Muscle of leg (tissue), 11 donors: ENCODE measurements around the gene SGMS1. TPM values are rescaled to one million over a fixed set of nuclear protein-coding genes. Genes with fewer than 3 reads are reported as not detected.
A peak's percentile ranks its signal among the peaks of the same experiment; 100 is the strongest.
"Not testable (repeated sequence)": the region's sequence is repeated elsewhere in the genome, so short reads cannot be mapped to it uniquely, and the experiment has no call there.

Experiments used
- DNase-seq: peaks from one replicate; pipeline ENCODE4 v3.0.0; 2013
- H3K27ac ChIP-seq: one replicate; pipeline ENCODE4 v1.5.1; 2013; ENCODE audit warnings: mild to moderate bottlenecking, low read length, control low read depth
- H3K27me3 ChIP-seq: one replicate; pipeline ENCODE4 v1.6.1; 2013; ENCODE audit warnings: low read length; ENCODE audit not compliant: control insufficient read depth, insufficient read depth
- H3K36me3 ChIP-seq: one replicate; pipeline ENCODE4 v1.6.1; 2013; ENCODE audit warnings: low read length; ENCODE audit not compliant: control insufficient read depth, insufficient read depth
- H3K4me1 ChIP-seq: one replicate; pipeline ENCODE4 v1.6.1; 2013; ENCODE audit warnings: low read length; ENCODE audit not compliant: control insufficient read depth, insufficient read depth
- H3K4me3 ChIP-seq: one replicate; pipeline ENCODE4 v1.5.1; 2013; ENCODE audit warnings: low read length, control low read depth
- H3K9me3 ChIP-seq: replicated peaks from 2 replicates; pipeline ENCODE4 v1.6.1; 2013; ENCODE audit warnings: low read depth, low read length; ENCODE audit not compliant: control insufficient read depth
- WGBS: methylation state at CpG from one replicate; pipeline ENCODE4 v1.1.5; 2013; ENCODE audit warnings: missing lambda C conversion rate; ENCODE audit not compliant: insufficient coverage; 5-methylcytosine and 5-hydroxymethylcytosine counted together
- polyA plus RNA-seq, 8 donors: library from polyadenylated mRNA; unstranded; fragments of 120-200 nt; gene quantifications; one replicate each; pipeline versions ENCODE4 v1.2.1 to v1.2.3, GENCODE V29; 2013; ENCODE audit warnings: inconsistent platforms in 1 of 8, low replicate concordance in 1 of 8; ENCODE audit not compliant: insufficient read length in 8 of 8, insufficient read depth in 1 of 8
- total RNA-seq: library from RNA; stranded (reverse); fragments of 120-200 nt; gene quantifications from one replicate; pipeline ENCODE4 v1.2.4, GENCODE V29; 2013

Gene SGMS1
- total and polyA plus RNA-seq, 9 donors = 18.2 to 30.5 (median 23.0) TPM

- WGBS = no CpG with 5 or more reads among the region's 1 CpG
- Histone ChIP-seq H3K4me3 (no peak overlapping the region), H3K4me1 (no peaks in the 10 kb centered on the region), H3K9me3 (no peaks in the 10 kb centered on the region), H3K36me3 (no peaks in the 10 kb centered on the region), H3K27ac (no peak overlapping the region), H3K27me3 (no peaks in the 10 kb centered on the region)
- no peak for DNase-seq
Measured at GRCh38 chr10:50432211-50433009, 191.3 kb downstream of the SGMS1 start.

GRCh38 chr10:50431791-50432190 is 192.0 kb downstream of the SGMS1 start:
- no peaks in the 10 kb centered on the region for H3K36me3 ChIP-seq
- peak overlapping the region; percentile 49 for H3K27ac ChIP-seq
- DNase-seq = no peak
- WGBS = no CpG with 5 or more reads among the region's 3 CpGs
- H3K4me1 ChIP-seq = no peaks in the 10 kb centered on the region
- H3K9me3 ChIP-seq = no peaks in the 10 kb centered on the region
- no peak overlapping the region for H3K4me3 ChIP-seq
- no peaks in the 10 kb centered on the region for H3K27me3 ChIP-seq

- Histone ChIP-seq H3K4me3 (no peak overlapping the region), H3K27me3 (no peaks in the 10 kb centered on the region), H3K9me3 (no peaks in the 10 kb centered on the region), H3K27ac (peak overlapping the region; percentile 49), H3K4me1 (no peaks in the 10 kb centered on the region), H3K36me3 (no peaks in the 10 kb centered on the region)
- DNase-seq = peak; percentile 76
- no CpG with 5 or more reads among the region's 4 CpGs for WGBS
Measured at GRCh38 chr10:50431133-50431532, 192.6 kb downstream of the SGMS1 start.

GRCh38 chr10:50426485-50426884 is 197.3 kb downstream of the SGMS1 start:
- Histone ChIP-seq H3K27me3 (no peaks in the 10 kb centered on the region), H3K4me3 (no peak overlapping the region), H3K9me3 (no peaks in the 10 kb centered on the region), H3K4me1 (peaks cover 2% of the 10 kb centered on the region), H3K36me3 (no peaks in the 10 kb centered on the region), H3K27ac (no peak overlapping the region)
- no peak for DNase-seq
- no CpG with 5 or more reads among the region's 1 CpG for WGBS

- not testable (repeated sequence) for H3K36me3 ChIP-seq, H3K27ac ChIP-seq, H3K4me1 ChIP-seq, H3K4me3 ChIP-seq, H3K9me3 ChIP-seq, H3K27me3 ChIP-seq, DNase-seq
- whole genome bisulfite sequencing = no CpG with 5 or more reads among the region's 1 CpG
Measured at GRCh38 chr10:50425215-50425614, 198.5 kb downstream of the SGMS1 start.

GRCh38 chr10:50423448-50423847 is 200.3 kb downstream of the SGMS1 start:
- Histone ChIP-seq H3K4me3 (no peak overlapping the region), H3K9me3 (no peaks in the 10 kb centered on the region), H3K27me3 (no peaks in the 10 kb centered on the region), H3K27ac (no peak overlapping the region), H3K4me1 (peaks cover 2% of the 10 kb centered on the region), H3K36me3 (no peaks in the 10 kb centered on the region)
- WGBS = no CpG with 5 or more reads among the region's 3 CpGs
- no peak for DNase-seq

- H3K4me3 ChIP-seq = no peak overlapping the region
Measured at GRCh38 chr10:50422259-50422658, 201.5 kb downstream of the SGMS1 start.

GRCh38 chr10:50421026-50421719 is 202.6 kb downstream of the SGMS1 start:
- Histone ChIP-seq H3K4me1 (peaks cover 4% of the 10 kb centered on the region), H3K9me3 (no peaks in the 10 kb centered on the region), H3K4me3 (no peak overlapping the region), H3K27me3 (no peaks in the 10 kb centered on the region), H3K27ac (no peak overlapping the region), H3K36me3 (no peaks in the 10 kb centered on the region)
- WGBS = 79% methylated on average over 5 of the region's 6 CpGs
- DNase-seq = peak; percentile 63

More at GRCh38 chr10:50422259-50422658, 201.5 kb downstream of the SGMS1 start:
- peaks cover 4% of the 10 kb centered on the region for H3K4me1 ChIP-seq
- 8% methylated on average over 2 of the region's 4 CpGs for WGBS
- H3K27ac ChIP-seq = no peak overlapping the region
- no peaks in the 10 kb centered on the region for H3K9me3 ChIP-seq
- H3K27me3 ChIP-seq = no peaks in the 10 kb centered on the region
- no peaks in the 10 kb centered on the region for H3K36me3 ChIP-seq
- DNase-seq = peak; percentile 77

- no peaks in the 10 kb centered on the region for H3K27me3 ChIP-seq
- WGBS = 100% methylated on average over 3 of the region's 6 CpGs
Measured at GRCh38 chr10:50420196-50420595, 203.6 kb downstream of the SGMS1 start.

GRCh38 chr10:50419756-50420155 is 204.0 kb downstream of the SGMS1 start:
- H3K4me1 ChIP-seq = peaks cover 4% of the 10 kb centered on the region
- 50% methylated on average over 1 of the region's 3 CpGs for WGBS
- no peak overlapping the region for H3K4me3 ChIP-seq
- no peaks in the 10 kb centered on the region for H3K9me3 ChIP-seq
- DNase-seq = no peak
- H3K27me3 ChIP-seq = no peaks in the 10 kb centered on the region
- no peaks in the 10 kb centered on the region for H3K36me3 ChIP-seq
- H3K27ac ChIP-seq = no peak overlapping the region

More at GRCh38 chr10:50420196-50420595, 203.6 kb downstream of the SGMS1 start:
- Histone ChIP-seq H3K4me1 (peaks cover 4% of the 10 kb centered on the region), H3K9me3 (no peaks in the 10 kb centered on the region), H3K4me3 (no peak overlapping the region), H3K27ac (no peak overlapping the region), H3K36me3 (no peaks in the 10 kb centered on the region)
- no peak for DNase-seq
